Measurements from ENCODE around the gene TOX4.

Gene TOX4

GRCh38 chr14:21509432-21510143 is 32.6 kb downstream of the TOX4 start:
- Histone ChIP-seq H3K4me3 (ENCODE audit: insufficient read depth, low read length, poor library complexity, severe bottlenecking) (peak overlapping the region; percentile 90), H4K20me1 (ENCODE audit: low read depth, low read length) (no peaks in the 10 kb centered on the region), H3K4me2 (ENCODE audit: low read depth, low read length, poor library complexity, severe bottlenecking) (peak overlapping the region; percentile 73), H2AFZ (ENCODE audit: low read depth, low read length, severe bottlenecking) (no peak overlapping the region), H3K9me3 (ENCODE audit: insufficient read depth, low read length) (no peaks in the 10 kb centered on the region), H3K36me3 (ENCODE audit: low read length) (peaks cover 4% of the 10 kb centered on the region; the same call in 1 of the 2 replicates), H3K27ac (ENCODE audit: low read depth, low read length) (no peak overlapping the region), H3F3A (ENCODE audit: insufficient read depth) (0 out of 2 replicates have a peak, but pooled peaks cover 3% of the 10 kb centered on the region), H3K79me2 (ENCODE audit: insufficient read depth, low read length) (peaks cover 57% of the 10 kb centered on the region), H3K27me3 (ENCODE audit: low read length) (no peaks in the 10 kb centered on the region), H3K9ac (ENCODE audit: low read length) (peak overlapping the region; percentile 92), H3K9me2 (replicated peaks; ENCODE audit: insufficient read depth, low read length) (no peaks in the 10 kb centered on the region)
- no peak for TF ChIP-seq CTCF (IDR thresholded peaks at IDR 0.05; ENCODE audit: insufficient read depth, low read length, poor library complexity, severe bottlenecking)
- TF ChIP-seq EZH2phosphoT487 (conservative IDR thresholded peaks at IDR 0.05; ENCODE audit: low read length), result no peak

DNA sequence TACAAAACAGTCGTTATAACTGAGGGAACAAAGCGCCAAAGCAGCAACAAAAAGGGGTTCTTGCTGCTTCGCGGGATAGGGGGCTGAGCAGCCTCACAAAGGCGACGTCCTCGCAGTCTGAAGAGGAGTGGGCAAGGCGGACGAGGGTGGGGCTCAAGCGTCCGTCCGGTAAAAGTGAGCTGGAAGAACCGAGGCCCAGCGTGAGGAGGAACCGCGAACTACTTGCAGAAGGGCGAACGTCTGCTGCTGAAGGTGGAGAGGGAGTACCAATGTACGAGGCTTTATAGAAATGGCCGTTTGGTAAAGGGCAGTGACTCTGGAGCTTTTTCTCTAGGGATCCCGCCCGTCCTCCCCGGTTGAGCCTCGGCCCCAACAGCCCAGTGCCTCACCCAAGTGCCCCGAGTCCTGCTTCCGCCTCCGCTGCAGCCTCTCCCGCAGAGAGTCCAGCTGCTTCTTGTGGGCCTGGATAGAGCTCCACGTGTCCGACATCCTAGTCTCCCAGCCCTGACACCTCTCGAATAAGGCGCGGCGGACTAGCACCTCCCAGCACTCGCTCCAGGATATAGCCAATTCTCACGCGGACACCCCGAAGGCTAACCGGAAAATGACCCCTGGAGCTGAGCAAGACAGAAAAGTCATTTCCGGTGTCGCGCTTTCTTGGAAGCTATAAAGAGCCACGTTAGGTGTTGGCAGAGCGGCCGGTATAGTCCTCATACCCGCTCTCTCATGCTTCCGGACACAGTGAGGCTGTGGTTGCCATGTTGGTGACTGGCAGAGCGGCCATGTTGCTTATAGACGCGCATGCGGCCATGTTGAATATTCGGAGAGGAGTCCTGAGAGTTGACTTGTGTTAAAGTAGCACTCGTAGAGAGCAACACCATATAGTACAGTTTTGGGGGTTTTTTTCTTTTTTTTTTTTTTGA is 34.0 kb downstream of the TOX4 start, which contains the start of gene METTL3:
TSS of gene METTL3 (minus strand) at position 606 of the 923 bp plus-strand sequence. CDS start at position 489, 117 bp downstream.
- TF ChIP-seq EZH2phosphoT487 (conservative IDR thresholded peaks at IDR 0.05; ENCODE audit: low read length), result no peak
- TF ChIP-seq CTCF (IDR thresholded peaks at IDR 0.05; ENCODE audit: insufficient read depth, low read length, poor library complexity, severe bottlenecking), result no peak
- Histone ChIP-seq H3K27ac (ENCODE audit: low read depth, low read length) (peak within 1 kb of the TSS; percentile 43), H3K36me3 (ENCODE audit: low read length) (peaks cover 4% of the 10 kb centered on the region; the same call in 1 of the 2 replicates)

DNA sequence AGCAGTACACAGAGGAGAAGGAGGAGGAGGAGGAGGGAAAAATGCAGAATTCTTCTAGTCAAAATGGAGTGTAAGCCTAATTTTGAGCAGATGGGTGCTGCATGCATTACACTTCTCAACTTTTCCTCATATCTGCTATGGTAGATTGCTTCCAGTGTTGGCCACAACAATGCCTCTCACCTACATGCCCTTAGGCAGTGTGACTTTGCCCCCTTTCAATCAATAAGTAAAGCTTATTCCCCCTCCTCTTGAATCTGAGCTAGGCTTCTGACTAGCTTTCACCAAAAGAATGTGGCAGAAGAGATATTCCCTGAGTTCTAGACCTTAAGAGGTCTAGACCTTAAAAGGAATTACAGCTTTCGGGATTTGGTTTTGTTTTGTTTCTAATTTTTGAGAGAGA is 37.3 kb downstream of the TOX4 start:
- H3K27ac ChIP-seq (ENCODE audit: low read depth, low read length), result no peak overlapping the region
- H3K79me2 ChIP-seq (ENCODE audit: insufficient read depth, low read length), result peaks cover 18% of the 10 kb centered on the region
- no peak overlapping the region for H3K9ac ChIP-seq (ENCODE audit: low read length)
- no peak overlapping the region for H3K4me3 ChIP-seq (ENCODE audit: insufficient read depth, low read length, poor library complexity, severe bottlenecking)
- no peaks in the 10 kb centered on the region for H3K36me3 ChIP-seq (ENCODE audit: low read length)
- H2AFZ ChIP-seq (ENCODE audit: low read depth, low read length, severe bottlenecking), result no peak overlapping the region
- 0 out of 2 replicates have a peak, but pooled peaks cover 3% of the 10 kb centered on the region for H3F3A ChIP-seq (ENCODE audit: insufficient read depth)
- H4K20me1 ChIP-seq (ENCODE audit: low read depth, low read length), result no peaks in the 10 kb centered on the region
- H3K9me2 ChIP-seq (replicated peaks; ENCODE audit: insufficient read depth, low read length), result no peaks in the 10 kb centered on the region
- no peaks in the 10 kb centered on the region for H3K27me3 ChIP-seq (ENCODE audit: low read length)
- TF ChIP-seq EZH2phosphoT487 (conservative IDR thresholded peaks at IDR 0.05; ENCODE audit: low read length) (no peak), CTCF (IDR thresholded peaks at IDR 0.05; ENCODE audit: insufficient read depth, low read length, poor library complexity, severe bottlenecking) (no peak)
- H3K4me2 ChIP-seq (ENCODE audit: low read depth, low read length, poor library complexity, severe bottlenecking), result no peak overlapping the region
- no peaks in the 10 kb centered on the region for H3K9me3 ChIP-seq (ENCODE audit: insufficient read depth, low read length)

More for the DNA sequence above, 34.0 kb downstream of the TOX4 start, which contains the start of gene METTL3:
- H3K9ac ChIP-seq (ENCODE audit: low read length), result peak within 1 kb of the TSS; percentile 92
- H3K9me2 ChIP-seq (replicated peaks; ENCODE audit: insufficient read depth, low read length), result no peaks in the 10 kb centered on the region
- peak within 1 kb of the TSS; percentile 73 for H3K4me2 ChIP-seq (ENCODE audit: low read depth, low read length, poor library complexity, severe bottlenecking)
- H3F3A ChIP-seq (ENCODE audit: insufficient read depth), result 0 out of 2 replicates have a peak, but pooled peaks cover 3% of the 10 kb centered on the region
- no peaks in the 10 kb centered on the region for H3K9me3 ChIP-seq (ENCODE audit: insufficient read depth, low read length)
- peak within 1 kb of the TSS; percentile 90 for H3K4me3 ChIP-seq (ENCODE audit: insufficient read depth, low read length, poor library complexity, severe bottlenecking)
- peak within 1 kb of the TSS; percentile 70 for H2AFZ ChIP-seq (ENCODE audit: low read depth, low read length, severe bottlenecking)
- no peaks in the 10 kb centered on the region for H3K27me3 ChIP-seq (ENCODE audit: low read length)
- H4K20me1 ChIP-seq (ENCODE audit: low read depth, low read length), result no peaks in the 10 kb centered on the region
- peaks cover 46% of the 10 kb centered on the region for H3K79me2 ChIP-seq (ENCODE audit: insufficient read depth, low read length)
